GM18858 (cell line): ENCODE results near the gene DARS1.
A peak's percentile ranks its signal among the peaks of the same experiment; 100 is the strongest.
"Not testable (repeated sequence)": the region's sequence is repeated elsewhere in the genome, so short reads cannot be mapped to it uniquely, and the experiment has no call there.

ENCODE experiments used
- ATAC-seq: cut with Tn5 transposase; IDR thresholded peaks from one replicate; pipeline ENCODE4 v1.9.1; 2021; ENCODE audit not compliant: unreplicated experiment

The DARS1 gene

GRCh38 chr2:135985826-135986393, 484 bp upstream of the DARS1 start:
- peak; percentile 26 for ATAC-seq

GRCh38 chr2:135984199-135985017, 1.0 kb downstream of the DARS1 start:
- peak; percentile 50 for ATAC-seq

GRCh38 chr2:135980434-135981079, 4.9 kb downstream of the DARS1 start:
- no peak for ATAC-seq

GRCh38 chr2:135975702-135976101, 9.7 kb downstream of the DARS1 start:
- no peak for ATAC-seq

GRCh38 chr2:135974036-135974435, 11.4 kb downstream of the DARS1 start:
- no peak for ATAC-seq

- no peak for ATAC-seq
Observed at GRCh38 chr2:135969655-135970387, 15.6 kb downstream of the DARS1 start.

- no peak for ATAC-seq
Observed at GRCh38 chr2:135965756-135966155, 19.7 kb downstream of the DARS1 start.

GRCh38 chr2:135964404-135964803, 21.0 kb downstream of the DARS1 start:
- not testable (repeated sequence) for ATAC-seq

- no peak for ATAC-seq
Observed at GRCh38 chr2:135963841-135964240, 21.6 kb downstream of the DARS1 start.

- ATAC-seq = no peak
Observed at GRCh38 chr2:135962366-135963123, 22.9 kb downstream of the DARS1 start.

- ATAC-seq = no peak
Observed at GRCh38 chr2:135960656-135961551, 24.5 kb downstream of the DARS1 start.

- no peak for ATAC-seq
Observed at GRCh38 chr2:135960150-135960549, 25.3 kb downstream of the DARS1 start.

GRCh38 chr2:135958927-135959326, 26.5 kb downstream of the DARS1 start:
- ATAC-seq = not testable (repeated sequence)

- no peak for ATAC-seq
Observed at GRCh38 chr2:135954020-135954601, 31.3 kb downstream of the DARS1 start.

- no peak for ATAC-seq
Observed at GRCh38 chr2:135952891-135953290, 32.5 kb downstream of the DARS1 start.

- ATAC-seq = no peak
Observed at GRCh38 chr2:135951041-135951583, 34.3 kb downstream of the DARS1 start.

GRCh38 chr2:135949451-135950234, 35.8 kb downstream of the DARS1 start:
- no peak for ATAC-seq

GRCh38 chr2:135948642-135949355, 36.6 kb downstream of the DARS1 start:
- ATAC-seq = peak; percentile 84
